Breast epithelium (tissue), 3 donors: ENCODE data around the gene MACROH2A1.

ENCODE experiments used
- CTCF ChIP-seq, 3 donors: fragments of 450-650 bp; IDR thresholded peaks; one replicate each; pipeline ENCODE4 v1.5.1; 2016 to 2017; ENCODE audit warnings: antibody characterized with exemption in 3 of 3, mild to moderate bottlenecking in 3 of 3, moderate library complexity in 3 of 3
- POLR2A ChIP-seq: fragments of 450-650 bp; IDR thresholded peaks from one replicate; pipeline ENCODE4 v1.6.1; 2016; ENCODE audit warnings: antibody characterized with exemption, mild to moderate bottlenecking, moderate library complexity

- TF ChIP-seq CTCF (IDR thresholded peaks at IDR 0.05), result no peak
- TF ChIP-seq POLR2A, result no peak
These were observed 69.7 kb downstream of the MACROH2A1 start for GRCh38 chr5:135329066-135329912.
